HG03175 (cell line): Measurements from ENCODE around the gene SYTL4.

Experiments
- ATAC-seq: cut with Tn5 transposase; IDR thresholded peaks from one replicate; pipeline ENCODE4 v1.9.1; 2021; ENCODE audit warnings: mild to moderate bottlenecking, moderate library complexity; ENCODE audit not compliant: unreplicated experiment

SYTL4 gene

GRCh38 chrX:100649550-100650356 is 82.2 kb downstream of the SYTL4 start:
- ATAC-seq: peak; percentile 43

GRCh38 chrX:100648458-100649417 is 83.2 kb downstream of the SYTL4 start:
- ATAC-seq: no peak

GRCh38 chrX:100647739-100648138 is 84.2 kb downstream of the SYTL4 start:
- ATAC-seq: no peak

- no peak for ATAC-seq
Observed at GRCh38 chrX:100647095-100647494, 84.8 kb downstream of the SYTL4 start.

- ATAC-seq: no peak
Observed at GRCh38 chrX:100645106-100645505, 86.8 kb downstream of the SYTL4 start.

- no peak for ATAC-seq
Observed at GRCh38 chrX:100643956-100644860, 87.7 kb downstream of the SYTL4 start, which contains the start of gene SRPX2. Gene SRPX2, plus strand, starts transcription at chrX:100644199. Its CDS starts 2,124 bp downstream, at chrX:100646323.

- ATAC-seq: no peak
Observed at GRCh38 chrX:100643212-100643611, 88.7 kb downstream of the SYTL4 start.

GRCh38 chrX:100642290-100642689 is 89.6 kb downstream of the SYTL4 start:
- no peak for ATAC-seq

GRCh38 chrX:100636321-100636991 is 95.5 kb downstream of the SYTL4 start, which contains the start of gene TSPAN6:
Gene TSPAN6, minus strand, starts transcription at chrX:100636806. Its CDS starts 112 bp downstream, at chrX:100636694.
- peak; percentile 100 for ATAC-seq

GRCh38 chrX:100635989-100636320 is 96.0 kb downstream of the SYTL4 start:
- peak; percentile 5 for ATAC-seq

GRCh38 chrX:100635040-100635439 is 96.9 kb downstream of the SYTL4 start:
- no peak for ATAC-seq

GRCh38 chrX:100625985-100626491 is 105.9 kb downstream of the SYTL4 start:
- peak; percentile 89 for ATAC-seq
